ENCODE measurements around the gene XPOT. TPM values are rescaled to one million over a fixed set of nuclear protein-coding genes. Genes with fewer than 3 reads are reported as not detected.
A peak's percentile ranks its signal among the peaks of the same experiment; 100 is the strongest.

Gene XPOT
- polyA plus RNA-seq, 4 donors, result 53.2 to 64.2 (median 58.5) TPM

GRCh38 chr12:64419696-64420095 is 15.5 kb downstream of the XPOT start:
- no peak for DNase-seq (ENCODE audit: low read depth in 4 of 4, low spot score in 2 of 4)

GRCh38 chr12:64427988-64428387 is 23.8 kb downstream of the XPOT start:
- no peak for DNase-seq (ENCODE audit: low read depth in 4 of 4, low spot score in 2 of 4)

- DNase-seq (ENCODE audit: low read depth in 4 of 4, low spot score in 2 of 4), result no peak
These were observed 24.8 kb downstream of the XPOT start for GRCh38 chr12:64428956-64429355.

- DNase-seq (ENCODE audit: low read depth in 4 of 4, low spot score in 2 of 4), result no peak
These were observed 26.7 kb downstream of the XPOT start for GRCh38 chr12:64430886-64431285.

GRCh38 chr12:64431791-64432190 is 27.6 kb downstream of the XPOT start:
- DNase-seq (ENCODE audit: low read depth in 4 of 4, low spot score in 2 of 4), result no peak

- no peak for DNase-seq (ENCODE audit: low read depth in 4 of 4, low spot score in 2 of 4)
These were observed 29.7 kb downstream of the XPOT start for GRCh38 chr12:64433915-64434314.

- no peak for DNase-seq (ENCODE audit: low read depth in 4 of 4, low spot score in 2 of 4)
These were observed 35.9 kb downstream of the XPOT start for GRCh38 chr12:64440100-64440499.

- DNase-seq (ENCODE audit: low read depth in 4 of 4, low spot score in 2 of 4), result no peak
These were observed 41.3 kb downstream of the XPOT start for GRCh38 chr12:64445490-64445889.

- no peak for DNase-seq (ENCODE audit: low read depth in 4 of 4, low spot score in 2 of 4)
These were observed 42.1 kb downstream of the XPOT start for GRCh38 chr12:64446295-64446694.

GRCh38 chr12:64450057-64450640 is 46.0 kb downstream of the XPOT start:
- DNase-seq (ENCODE audit: low read depth in 4 of 4, low spot score in 2 of 4), result no peak

- no peak for DNase-seq (ENCODE audit: low read depth in 4 of 4, low spot score in 2 of 4)
These were observed 46.7 kb downstream of the XPOT start for GRCh38 chr12:64450711-64451486.

- DNase-seq (ENCODE audit: low read depth in 4 of 4, low spot score in 2 of 4), result peak; percentile 62 to 76 (median 73)
These were observed 47.7 kb downstream of the XPOT start, which contains the start of gene TBK1 for GRCh38 chr12:64451687-64452558. TSS of gene TBK1 (plus strand) at chr12:64452120. CDS start at chr12:64455871, 3,751 bp downstream.

GRCh38 chr12:64452559-64453329 is 48.6 kb downstream of the XPOT start:
- DNase-seq (ENCODE audit: low read depth in 4 of 4, low spot score in 2 of 4), result peak in 3 of 4 donors; percentile 20 to 37 (median 28)

- no peak for DNase-seq (ENCODE audit: low read depth in 4 of 4, low spot score in 2 of 4)
These were observed 51.3 kb downstream of the XPOT start for GRCh38 chr12:64455506-64455905.

- DNase-seq (ENCODE audit: low read depth in 4 of 4, low spot score in 2 of 4), result no peak
These were observed 51.9 kb downstream of the XPOT start for GRCh38 chr12:64456119-64456518.

GRCh38 chr12:64457032-64457431 is 52.8 kb downstream of the XPOT start:
- DNase-seq (ENCODE audit: low read depth in 4 of 4, low spot score in 2 of 4), result no peak

- no peak for DNase-seq (ENCODE audit: low read depth in 4 of 4, low spot score in 2 of 4)
These were observed 53.3 kb downstream of the XPOT start for GRCh38 chr12:64457466-64457865.

GRCh38 chr12:64457923-64458322 is 53.7 kb downstream of the XPOT start:
- no peak for DNase-seq (ENCODE audit: low read depth in 4 of 4, low spot score in 2 of 4)

GRCh38 chr12:64459394-64459891 is 55.3 kb downstream of the XPOT start:
- no peak for DNase-seq (ENCODE audit: low read depth in 4 of 4, low spot score in 2 of 4)
